Thymus (tissue), 11 donors: Measurements from ENCODE around the gene TELO2. TPM values are rescaled to one million over a fixed set of nuclear protein-coding genes. Genes with fewer than 3 reads are reported as not detected.
"Not testable (repeated sequence)": the region's sequence is repeated elsewhere in the genome, so short reads cannot be mapped to it uniquely, and the experiment has no call there.

ENCODE experiments used
- DNase-seq, 9 donors: peaks; one replicate each; pipeline ENCODE4 v3.0.0-alpha.2; 2013; ENCODE audit warnings: low spot score in 9 of 9, low read depth in 6 of 9, missing footprints in 1 of 9
- H3K27ac ChIP-seq, 2 donors: one replicate each; pipeline ENCODE4 v1.5.1; 2013; ENCODE audit warnings: control low read depth in 1 of 2, low read depth in 1 of 2, low read length in 1 of 2, mild to moderate bottlenecking in 1 of 2, moderate library complexity in 1 of 2
- H3K27me3 ChIP-seq, 2 donors: one replicate each; pipeline ENCODE4 v1.5.1; 2013; ENCODE audit warnings: low read length in 1 of 2; ENCODE audit not compliant: control insufficient read depth in 2 of 2, insufficient read depth in 1 of 2
- H3K36me3 ChIP-seq, 2 donors: one replicate each; pipeline ENCODE4 v1.5.1; 2013; ENCODE audit warnings: low read length in 1 of 2, mild to moderate bottlenecking in 1 of 2, moderate library complexity in 1 of 2; ENCODE audit not compliant: control insufficient read depth in 2 of 2, insufficient read depth in 2 of 2
- H3K4me1 ChIP-seq, 2 donors: one replicate each; pipeline ENCODE4 v1.5.1; 2013; ENCODE audit warnings: low read length in 2 of 2; ENCODE audit not compliant: control insufficient read depth in 2 of 2, insufficient read depth in 2 of 2
- H3K4me3 ChIP-seq, 2 donors: one replicate each; pipeline ENCODE4 v1.5.1; 2013; ENCODE audit warnings: low read length in 2 of 2, control low read depth in 1 of 2, mild to moderate bottlenecking in 1 of 2
- H3K9me3 ChIP-seq, 2 donors: one replicate each; pipeline ENCODE4 v1.5.1; 2013; ENCODE audit warnings: low read length in 1 of 2, mild to moderate bottlenecking in 1 of 2; ENCODE audit not compliant: control insufficient read depth in 2 of 2, insufficient read depth in 1 of 2
- WGBS: extraction: QIAGEN DNeasy Blood & Tissue Kit; methylation state at CpG from one replicate; pipeline ENCODE4 v1.1.7; 2013; 5-methylcytosine and 5-hydroxymethylcytosine counted together
- polyA plus RNA-seq: library from polyadenylated mRNA; stranded (reverse); fragments of 200-250 nt; gene quantifications from one replicate; pipeline ENCODE4 v1.2.3, GENCODE V29; 2013
- total RNA-seq: library from RNA; stranded (reverse); fragments of 120-200 nt; gene quantifications from one replicate; pipeline ENCODE4 v1.2.4, GENCODE V29; 2013
- donor health status: healthy.

Gene TELO2
- total and polyA plus RNA-seq, 2 donors: 14.0 to 97.4 TPM

GRCh38 chr16:1464196-1464893 lies 28.8 kb upstream of the TELO2 start:
- H3K4me3 ChIP-seq: no peak overlapping the region
- no peaks in the 10 kb centered on the region for H3K4me1 ChIP-seq
- 97% methylated on average over 41 of the region's 41 CpGs for WGBS
- H3K27ac ChIP-seq: no peak overlapping the region
- no peaks in the 10 kb centered on the region for H3K9me3 ChIP-seq
- DNase-seq: no peak
- H3K36me3 ChIP-seq: peaks cover 15 to 35% of the 10 kb centered on the region in 2 donors
- no peaks in the 10 kb centered on the region for H3K27me3 ChIP-seq

- Histone ChIP-seq H3K27ac (no peak overlapping the region), H3K9me3 (no peaks in the 10 kb centered on the region), H3K4me3 (no peak overlapping the region), H3K36me3 (peaks cover 13 to 32% of the 10 kb centered on the region in 2 donors), H3K27me3 (no peaks in the 10 kb centered on the region), H3K4me1 (no peaks in the 10 kb centered on the region)
- WGBS: 97% methylated on average over 33 of the region's 33 CpGs
- no peak for DNase-seq
Observed at GRCh38 chr16:1464894-1465566, 28.1 kb upstream of the TELO2 start.

DNA sequence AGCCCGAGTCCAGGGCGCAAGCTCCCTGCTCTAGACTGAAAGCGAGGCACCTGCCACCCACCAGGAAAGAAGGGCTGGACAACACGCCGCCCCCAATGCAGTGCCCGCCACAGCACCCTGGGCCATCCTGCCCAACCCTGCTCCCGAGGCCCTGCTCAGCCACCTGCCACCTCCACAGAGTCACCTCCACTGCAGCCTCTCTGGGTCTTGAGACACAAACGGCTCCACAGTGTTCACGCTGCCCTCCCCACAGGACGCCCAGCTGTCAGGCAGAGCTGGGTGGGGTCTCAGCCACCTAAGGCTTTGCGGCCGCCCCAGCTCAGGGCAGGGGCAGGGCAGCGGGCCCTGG lies 27.6 kb upstream of the TELO2 start:
- DNase-seq: no peak
- no peak overlapping the region for H3K27ac ChIP-seq
- H3K27me3 ChIP-seq: no peaks in the 10 kb centered on the region
- no peaks in the 10 kb centered on the region for H3K9me3 ChIP-seq
- H3K4me3 ChIP-seq: no peak overlapping the region
- no peaks in the 10 kb centered on the region for H3K4me1 ChIP-seq
- 99% methylated on average over 13 of the region's 13 CpGs for WGBS
- H3K36me3 ChIP-seq: peaks cover 8 to 27% of the 10 kb centered on the region in 2 donors

GRCh38 chr16:1466054-1466453 lies 27.1 kb upstream of the TELO2 start:
- H3K27ac ChIP-seq: no peak overlapping the region
- no peak overlapping the region for H3K4me3 ChIP-seq
- H3K9me3 ChIP-seq: no peaks in the 10 kb centered on the region
- H3K4me1 ChIP-seq: peaks cover 0 to 2% of the 10 kb centered on the region in 2 donors
- no peak for DNase-seq
- H3K36me3 ChIP-seq: peaks cover 3 to 22% of the 10 kb centered on the region in 2 donors
- 97% methylated on average over 24 of the region's 24 CpGs for WGBS
- H3K27me3 ChIP-seq: no peaks in the 10 kb centered on the region

DNA sequence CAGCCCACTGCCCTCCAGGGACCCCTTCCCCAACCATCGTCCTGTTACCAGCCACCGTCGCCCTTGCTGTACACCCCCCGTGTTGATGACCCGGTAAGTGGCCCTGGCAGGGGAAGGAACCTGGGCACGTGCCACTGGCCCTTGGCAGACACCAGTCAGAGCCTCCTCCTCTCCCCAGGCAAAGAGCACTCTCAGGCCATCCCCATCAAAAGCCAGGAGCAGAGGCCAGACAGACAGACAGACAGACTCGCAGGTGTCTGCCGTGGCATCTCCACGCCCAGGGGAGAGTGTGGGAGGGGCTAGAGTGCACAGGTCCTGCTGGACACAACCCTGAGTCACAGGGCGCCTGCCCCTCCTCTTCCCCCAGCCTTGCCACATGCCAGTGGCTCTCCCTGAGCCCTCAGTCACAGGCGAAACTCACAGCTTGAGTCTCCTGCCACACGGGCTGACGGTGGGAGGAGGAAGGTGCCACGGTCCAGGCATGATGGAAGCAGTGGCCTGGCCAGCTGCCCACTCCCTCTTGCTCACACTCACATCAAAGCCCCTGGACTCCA lies 26.1 kb upstream of the TELO2 start:
- Histone ChIP-seq H3K27ac (no peak overlapping the region), H3K4me1 (peaks cover 0 to 4% of the 10 kb centered on the region in 2 donors)
- no peak for DNase-seq

GRCh38 chr16:1468426-1468810 lies 24.7 kb upstream of the TELO2 start:
- H3K9me3 ChIP-seq: no peaks in the 10 kb centered on the region
- H3K27ac ChIP-seq: no peak overlapping the region
- 97% methylated on average over 22 of the region's 22 CpGs for WGBS
- no peaks in the 10 kb centered on the region for H3K27me3 ChIP-seq
- no peak for DNase-seq
- peaks cover 0 to 15% of the 10 kb centered on the region in 2 donors for H3K36me3 ChIP-seq
- peaks cover 0 to 4% of the 10 kb centered on the region in 2 donors for H3K4me1 ChIP-seq
- no peak overlapping the region for H3K4me3 ChIP-seq

More for the DNA sequence above, 26.1 kb upstream of the TELO2 start:
- Histone ChIP-seq H3K9me3 (no peaks in the 10 kb centered on the region), H3K36me3 (peaks cover 0 to 19% of the 10 kb centered on the region in 2 donors), H3K4me3 (no peak overlapping the region), H3K27me3 (no peaks in the 10 kb centered on the region)
- WGBS: 94% methylated on average over 14 of the region's 14 CpGs

DNA sequence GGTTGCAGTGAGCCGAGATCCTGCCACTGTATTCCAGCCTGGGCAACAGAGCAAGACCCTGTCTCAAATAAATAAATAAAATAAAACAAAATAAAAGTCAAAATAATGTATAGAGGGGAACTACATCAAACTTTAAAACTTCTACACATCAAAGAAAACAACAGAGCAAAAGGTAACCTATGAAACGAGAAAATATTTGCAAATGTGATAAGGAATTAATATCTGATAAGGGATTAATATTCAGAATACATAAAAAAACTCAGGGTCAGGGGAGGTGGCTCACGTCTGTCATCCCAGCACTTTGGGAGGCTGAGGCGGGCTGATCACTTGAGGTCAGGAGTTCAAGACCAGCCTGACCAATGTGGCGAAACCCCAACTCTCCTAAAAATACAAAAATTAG lies 24.0 kb upstream of the TELO2 start:
- not testable (repeated sequence) for H3K27me3 ChIP-seq, H3K9me3 ChIP-seq, H3K27ac ChIP-seq, H3K4me3 ChIP-seq, DNase-seq
- Histone ChIP-seq H3K4me1 (peaks cover 7 to 10% of the 10 kb centered on the region in 2 donors), H3K36me3 (peaks cover 0 to 13% of the 10 kb centered on the region in 2 donors)
- 94% methylated on average over 5 of the region's 5 CpGs for WGBS

- H3K27ac ChIP-seq: no peak overlapping the region
- peaks cover 9 to 10% of the 10 kb centered on the region in 2 donors for H3K4me1 ChIP-seq
- peaks cover 0 to 9% of the 10 kb centered on the region in 2 donors for H3K36me3 ChIP-seq
- no peaks in the 10 kb centered on the region for H3K9me3 ChIP-seq
- no peaks in the 10 kb centered on the region for H3K27me3 ChIP-seq
- no peak for DNase-seq
- H3K4me3 ChIP-seq: no peak overlapping the region
- WGBS: 76% methylated on average over 20 of the region's 20 CpGs
Observed at GRCh38 chr16:1469693-1470201, 23.4 kb upstream of the TELO2 start.
